Neural crest cell (in vitro differentiated cells): ENCODE results near the gene TP53. TPM values are rescaled to one million over a fixed set of nuclear protein-coding genes. Genes with fewer than 3 reads are reported as not detected.

ENCODE experiments used
- DNase-seq: peaks from one replicate; pipeline ENCODE4 v3.0.0; 2021; ENCODE audit warnings: low read depth, mixed read lengths, low spot score
- H3K27ac Mint-ChIP-seq: one replicate; pipeline ENCODE4 v1.8.0; 2021; ENCODE audit warnings: mild to moderate bottlenecking, mixed read lengths; ENCODE audit not compliant: unreplicated experiment
- H3K27me3 Mint-ChIP-seq: 2 replicates; pipeline ENCODE4 v1.8.0; 2021; ENCODE audit warnings: low read depth, mild to moderate bottlenecking, mixed read lengths
- H3K36me3 Mint-ChIP-seq: 2 replicates; pipeline ENCODE4 v1.8.0; 2021; ENCODE audit warnings: low read depth, mild to moderate bottlenecking, mixed read lengths
- H3K4me1 Mint-ChIP-seq: 2 replicates; pipeline ENCODE4 v1.8.0; 2021; ENCODE audit warnings: mixed read lengths
- H3K4me3 Mint-ChIP-seq: one replicate; pipeline ENCODE4 v1.8.0; 2021; ENCODE audit warnings: mild to moderate bottlenecking, mixed read lengths
- H3K9me3 Mint-ChIP-seq: 2 replicates; pipeline ENCODE4 v1.8.0; 2021; ENCODE audit warnings: mixed read lengths
- total RNA-seq: library from RNA; stranded (reverse); gene quantifications from 2 replicates; pipeline ENCODE4 v1.2.1, GENCODE V29; 2021
- TF ChIP-seq, protein P1 (sequence below): fragments of 200-600 bp; sonication (generic); conservative IDR thresholded peaks from 2 replicates; pipeline ENCODE4 v1.5.0; 2021; ENCODE audit warnings: antibody characterized with exemption, mild to moderate bottlenecking

The TP53 gene
- total RNA-seq, 1 donor from 2014 or later: 135 TPM

DNA sequence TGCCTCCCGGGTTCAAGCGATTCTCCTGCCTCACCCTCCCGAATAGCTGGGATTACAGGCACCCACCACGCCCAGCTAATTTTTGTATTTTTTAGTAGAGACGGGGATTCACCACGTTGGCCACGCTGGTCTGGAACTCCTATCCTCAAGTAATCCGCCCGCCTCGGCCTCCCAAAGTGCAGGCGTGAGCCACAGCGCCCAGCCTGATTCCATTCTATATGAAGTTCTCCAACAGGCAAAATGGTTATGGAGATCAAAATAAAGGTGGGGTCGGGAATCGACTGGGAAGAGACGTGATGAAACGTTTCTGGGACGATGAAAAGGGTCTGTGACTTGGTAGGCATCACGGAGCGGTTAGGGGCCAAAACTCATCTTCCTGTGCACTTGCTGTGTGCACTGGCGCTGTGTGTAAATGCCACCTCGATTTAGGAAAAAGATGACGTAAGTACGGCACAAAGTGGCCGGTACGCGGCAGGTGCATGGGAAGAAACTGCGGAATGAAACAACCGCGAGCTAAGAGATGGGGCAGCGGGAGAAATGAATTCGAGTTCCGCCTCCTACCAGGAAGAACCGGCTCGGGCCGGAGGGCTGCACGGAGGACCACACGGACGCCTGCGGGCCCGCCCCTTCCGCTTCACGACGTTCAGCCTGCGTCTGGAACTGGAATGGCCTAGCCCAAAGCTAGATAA, 1.6 kb downstream of the TP53 start:
- H3K4me1 Mint-ChIP-seq: peaks cover 41% of the 10 kb centered on the region
- peaks cover 3% of the 10 kb centered on the region for H3K36me3 Mint-ChIP-seq
- H3K27me3 Mint-ChIP-seq: no peaks in the 10 kb centered on the region
- peak overlapping the region; percentile 100 for H3K27ac Mint-ChIP-seq
- no peaks in the 10 kb centered on the region for H3K9me3 Mint-ChIP-seq
- DNase-seq: peak; percentile 84
- peak overlapping the region; percentile 98 for H3K4me3 Mint-ChIP-seq
- TF ChIP-seq, protein P1, sequence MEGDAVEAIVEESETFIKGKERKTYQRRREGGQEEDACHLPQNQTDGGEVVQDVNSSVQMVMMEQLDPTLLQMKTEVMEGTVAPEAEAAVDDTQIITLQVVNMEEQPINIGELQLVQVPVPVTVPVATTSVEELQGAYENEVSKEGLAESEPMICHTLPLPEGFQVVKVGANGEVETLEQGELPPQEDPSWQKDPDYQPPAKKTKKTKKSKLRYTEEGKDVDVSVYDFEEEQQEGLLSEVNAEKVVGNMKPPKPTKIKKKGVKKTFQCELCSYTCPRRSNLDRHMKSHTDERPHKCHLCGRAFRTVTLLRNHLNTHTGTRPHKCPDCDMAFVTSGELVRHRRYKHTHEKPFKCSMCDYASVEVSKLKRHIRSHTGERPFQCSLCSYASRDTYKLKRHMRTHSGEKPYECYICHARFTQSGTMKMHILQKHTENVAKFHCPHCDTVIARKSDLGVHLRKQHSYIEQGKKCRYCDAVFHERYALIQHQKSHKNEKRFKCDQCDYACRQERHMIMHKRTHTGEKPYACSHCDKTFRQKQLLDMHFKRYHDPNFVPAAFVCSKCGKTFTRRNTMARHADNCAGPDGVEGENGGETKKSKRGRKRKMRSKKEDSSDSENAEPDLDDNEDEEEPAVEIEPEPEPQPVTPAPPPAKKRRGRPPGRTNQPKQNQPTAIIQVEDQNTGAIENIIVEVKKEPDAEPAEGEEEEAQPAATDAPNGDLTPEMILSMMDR: no peak

DNA sequence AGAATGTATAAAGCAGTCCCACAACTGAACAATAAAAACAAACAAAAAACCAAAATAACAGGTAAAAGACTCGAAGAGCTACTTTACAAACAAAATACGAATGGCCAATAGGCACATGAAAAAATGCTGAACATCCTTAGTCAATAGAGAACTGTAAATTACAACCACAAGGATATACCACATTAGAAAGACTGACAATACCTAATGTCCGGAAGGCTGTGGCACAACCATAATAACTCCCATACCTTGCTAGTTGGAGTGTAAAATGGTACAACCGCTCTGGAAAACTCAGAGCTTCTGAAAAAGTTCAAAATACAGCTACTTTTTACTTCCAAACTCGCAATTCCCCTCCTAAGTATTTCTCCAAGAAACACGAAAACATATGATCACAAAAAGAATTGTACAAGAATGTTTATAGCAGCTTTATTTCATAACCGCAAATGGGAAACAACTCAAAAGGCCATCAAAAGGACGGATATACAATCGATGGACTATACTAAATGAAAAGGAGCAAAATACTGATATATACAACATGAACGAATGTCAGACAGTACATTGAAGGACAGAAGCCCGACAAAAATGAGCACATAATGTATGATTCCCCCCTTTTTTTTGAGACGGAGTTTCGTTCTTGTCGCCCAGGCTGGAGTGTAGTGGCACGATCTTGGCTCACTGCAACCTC, 2.3 kb downstream of the TP53 start:
- no peak for DNase-seq
- Mint-ChIP-seq H3K4me3 (peak overlapping the region; percentile 98), H3K4me1 (peaks cover 37% of the 10 kb centered on the region), H3K9me3 (no peaks in the 10 kb centered on the region), H3K36me3 (no peaks in the 10 kb centered on the region), H3K27me3 (no peaks in the 10 kb centered on the region), H3K27ac (peak overlapping the region; percentile 100)
- TF ChIP-seq, protein P1: no peak

DNA sequence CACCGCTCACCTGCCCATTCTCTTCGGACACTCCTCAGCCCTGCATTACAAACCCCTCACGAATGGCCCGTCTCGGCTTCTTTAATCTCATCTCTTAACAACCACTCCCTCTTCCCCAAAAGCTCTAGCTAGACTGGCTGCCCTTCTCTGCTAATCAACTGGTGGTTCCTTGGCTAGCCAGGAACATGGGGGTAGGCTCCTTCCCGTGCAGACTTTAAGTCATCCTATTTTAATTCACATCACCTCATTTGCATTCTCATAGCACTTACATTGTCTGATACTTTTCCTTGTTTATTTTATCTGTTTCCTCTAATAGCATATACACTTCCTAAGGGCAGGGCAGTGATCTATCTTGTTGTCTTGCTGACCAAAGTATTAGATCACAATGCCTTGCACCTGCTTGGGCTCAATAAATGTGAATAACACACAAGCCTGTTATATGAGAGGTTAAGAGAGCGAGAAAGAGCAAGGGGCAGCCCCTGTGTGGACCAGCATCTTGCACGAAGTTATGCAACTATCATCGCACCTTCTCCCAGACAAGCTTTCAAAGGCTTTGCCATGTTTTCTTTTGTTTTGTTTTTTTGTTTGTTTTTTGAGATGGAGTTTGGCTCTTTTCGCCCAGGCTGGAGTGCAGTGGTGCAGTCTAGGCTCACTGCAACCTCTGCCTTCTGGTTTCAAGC, 9.8 kb downstream of the TP53 start:
- Mint-ChIP-seq H3K27ac (no peak overlapping the region), H3K9me3 (peaks cover 2% of the 10 kb centered on the region), H3K4me3 (no peak overlapping the region), H3K4me1 (peaks cover 15% of the 10 kb centered on the region), H3K27me3 (no peaks in the 10 kb centered on the region), H3K36me3 (peaks cover 30% of the 10 kb centered on the region)
- no peak for DNase-seq
- TF ChIP-seq, protein P1: no peak

DNA sequence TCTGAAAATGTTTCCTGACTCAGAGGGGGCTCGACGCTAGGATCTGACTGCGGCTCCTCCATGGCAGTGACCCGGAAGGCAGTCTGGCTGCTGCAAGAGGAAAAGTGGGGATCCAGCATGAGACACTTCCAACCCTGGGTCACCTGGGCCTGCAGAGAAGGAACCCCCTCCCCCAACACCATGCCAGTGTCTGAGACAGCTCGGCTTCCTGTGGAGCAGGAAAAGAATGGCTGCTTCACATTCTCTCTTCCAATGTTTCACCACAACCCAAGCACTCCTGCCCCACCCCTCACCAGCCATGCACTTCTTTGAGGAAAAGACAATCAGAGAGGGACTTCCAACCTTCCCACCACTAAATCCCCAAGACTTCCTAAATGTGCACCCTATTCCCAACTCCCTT, 10.8 kb downstream of the TP53 start:
- TF ChIP-seq, protein P1: no peak
- peaks cover 32% of the 10 kb centered on the region for H3K36me3 Mint-ChIP-seq
- H3K27me3 Mint-ChIP-seq: no peaks in the 10 kb centered on the region
- no peak overlapping the region for H3K4me3 Mint-ChIP-seq
- H3K4me1 Mint-ChIP-seq: peaks cover 15% of the 10 kb centered on the region
- H3K9me3 Mint-ChIP-seq: peaks cover 2% of the 10 kb centered on the region
- no peak for DNase-seq
- H3K27ac Mint-ChIP-seq: no peak overlapping the region

DNA sequence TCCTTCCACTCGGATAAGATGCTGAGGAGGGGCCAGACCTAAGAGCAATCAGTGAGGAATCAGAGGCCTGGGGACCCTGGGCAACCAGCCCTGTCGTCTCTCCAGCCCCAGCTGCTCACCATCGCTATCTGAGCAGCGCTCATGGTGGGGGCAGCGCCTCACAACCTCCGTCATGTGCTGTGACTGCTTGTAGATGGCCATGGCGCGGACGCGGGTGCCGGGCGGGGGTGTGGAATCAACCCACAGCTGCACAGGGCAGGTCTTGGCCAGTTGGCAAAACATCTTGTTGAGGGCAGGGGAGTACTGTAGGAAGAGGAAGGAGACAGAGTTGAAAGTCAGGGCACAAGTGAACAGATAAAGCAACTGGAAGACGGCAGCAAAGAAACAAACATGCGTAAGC, 12.4 kb downstream of the TP53 start:
- H3K4me3 Mint-ChIP-seq: no peak overlapping the region
- peaks cover 15% of the 10 kb centered on the region for H3K4me1 Mint-ChIP-seq
- peaks cover 35% of the 10 kb centered on the region for H3K36me3 Mint-ChIP-seq
- DNase-seq: no peak
- no peak overlapping the region for H3K27ac Mint-ChIP-seq
- H3K27me3 Mint-ChIP-seq: no peaks in the 10 kb centered on the region
- TF ChIP-seq, protein P1: no peak
- peaks cover 2% of the 10 kb centered on the region for H3K9me3 Mint-ChIP-seq
